VCaP (cell line): Measurements from ENCODE around the gene TTLL7.

ENCODE experiments used
- H3K27ac ChIP-seq: fragments of 450-650 bp; 2 replicates; pipeline ENCODE4 v1.5.1; 2017
- CTCF ChIP-seq: fragments of 450-650 bp; conservative IDR thresholded peaks from 2 replicates; pipeline ENCODE4 v1.5.1; 2017; ENCODE audit warnings: mild to moderate bottlenecking, moderate library complexity

Gene TTLL7

GRCh38 chr1:83900524-83900923 is 98.4 kb downstream of the TTLL7 start:
- TF ChIP-seq CTCF: no peak
- H3K27ac ChIP-seq: no peak overlapping the region

GRCh38 chr1:83897516-83897915 is 101.4 kb downstream of the TTLL7 start:
- TF ChIP-seq CTCF: no peak

DNA sequence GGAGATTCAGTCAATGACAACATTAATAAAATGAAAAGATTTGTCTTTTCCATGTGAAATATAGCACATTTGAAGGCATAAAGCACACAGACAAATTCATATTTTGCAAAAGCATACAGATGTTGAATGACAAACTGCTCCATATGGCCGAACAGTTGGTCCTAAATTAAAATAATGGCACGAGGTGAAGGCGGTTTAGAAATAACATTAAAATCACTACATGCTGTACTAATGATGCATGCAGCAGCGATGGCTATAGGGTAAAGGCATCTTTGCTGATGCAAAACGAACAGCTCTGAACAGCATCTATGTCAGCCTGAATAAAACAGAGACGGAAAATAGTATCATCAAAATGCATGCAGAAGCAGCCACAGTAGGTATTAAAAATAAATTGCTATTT is 102.6 kb downstream of the TTLL7 start:
- TF ChIP-seq CTCF: no peak
- no peak overlapping the region for H3K27ac ChIP-seq

More at GRCh38 chr1:83897516-83897915, 101.4 kb downstream of the TTLL7 start:
- no peak overlapping the region for H3K27ac ChIP-seq

DNA sequence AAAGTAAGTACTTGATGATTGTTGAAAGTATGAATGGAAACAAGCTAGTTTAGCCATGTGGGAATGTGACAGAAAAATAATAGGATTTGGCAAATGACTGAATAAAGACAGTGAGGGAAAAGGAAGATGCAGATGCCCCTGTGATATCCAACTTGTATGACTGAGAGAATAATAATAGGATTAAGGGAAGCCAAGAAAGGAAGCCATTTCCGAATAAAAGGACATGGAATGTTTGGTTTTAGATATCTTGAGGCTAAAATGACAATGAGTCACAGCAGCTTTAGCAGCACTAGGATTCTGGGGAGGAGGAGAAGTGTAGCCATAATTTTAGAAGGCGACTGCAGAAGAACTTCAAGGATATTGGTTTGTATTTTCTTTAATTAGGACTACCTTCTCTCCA is 109.2 kb downstream of the TTLL7 start:
- no peak overlapping the region for H3K27ac ChIP-seq
- no peak for TF ChIP-seq CTCF

DNA sequence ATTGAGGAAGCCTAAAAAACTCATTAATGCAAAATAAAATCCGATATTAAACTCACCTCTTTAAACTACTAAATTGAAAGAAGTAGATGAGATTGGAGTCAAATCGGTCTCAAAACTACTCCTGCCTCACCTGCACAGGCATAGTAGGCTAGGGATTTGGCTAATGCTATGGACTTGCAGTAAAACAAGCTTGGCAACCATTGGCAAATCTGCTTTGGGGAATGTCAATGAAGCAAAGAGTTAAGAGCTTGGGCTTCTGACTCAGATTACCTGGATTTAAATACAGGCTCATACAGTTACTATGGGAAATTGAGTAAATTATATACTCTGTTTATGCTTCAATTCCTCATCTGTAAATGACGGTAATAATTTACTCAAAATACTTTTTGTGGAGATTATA is 111.4 kb downstream of the TTLL7 start:
- no peak overlapping the region for H3K27ac ChIP-seq

DNA sequence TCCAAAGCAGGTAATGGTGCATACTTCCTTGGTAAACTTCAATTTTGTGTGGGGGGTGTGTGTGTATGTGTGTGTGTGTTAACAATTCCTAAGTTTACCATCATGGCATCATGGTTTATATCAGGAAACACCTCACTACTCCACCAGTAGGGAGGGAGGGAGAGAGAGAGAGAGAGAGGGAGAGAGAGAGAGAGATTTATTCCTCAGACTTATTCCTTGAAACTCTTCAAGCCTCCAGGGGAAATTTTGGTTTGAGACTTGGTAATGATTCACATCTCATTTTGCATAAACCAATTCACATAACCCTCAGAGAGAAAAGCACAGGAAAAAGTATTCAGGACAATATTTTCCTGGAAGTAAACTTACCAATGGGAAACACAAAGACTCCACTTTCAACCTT is 115.0 kb downstream of the TTLL7 start:
- H3K27ac ChIP-seq: no peak overlapping the region
- no peak for TF ChIP-seq CTCF

More for the DNA sequence above, 111.4 kb downstream of the TTLL7 start:
- no peak for TF ChIP-seq CTCF

DNA sequence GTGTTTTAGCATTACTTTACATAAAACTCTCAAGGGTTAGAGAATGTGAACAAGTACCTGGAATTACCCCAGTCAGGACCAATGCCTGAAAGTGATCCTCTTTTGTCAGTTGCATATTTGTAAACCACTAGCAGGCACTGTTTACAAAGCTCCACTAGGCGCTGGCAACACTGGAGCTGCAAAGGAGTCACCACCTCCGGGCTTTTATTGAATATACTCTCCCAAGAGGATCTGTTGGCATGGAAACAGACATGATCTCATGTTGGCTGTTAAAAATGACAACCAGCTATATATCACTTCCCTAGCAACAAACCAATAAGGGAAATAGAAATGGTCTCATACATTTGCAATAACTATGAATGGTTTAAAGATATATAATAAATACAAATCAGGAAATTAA is 116.0 kb downstream of the TTLL7 start:
- H3K27ac ChIP-seq: no peak overlapping the region
- TF ChIP-seq CTCF: peak; percentile 60

DNA sequence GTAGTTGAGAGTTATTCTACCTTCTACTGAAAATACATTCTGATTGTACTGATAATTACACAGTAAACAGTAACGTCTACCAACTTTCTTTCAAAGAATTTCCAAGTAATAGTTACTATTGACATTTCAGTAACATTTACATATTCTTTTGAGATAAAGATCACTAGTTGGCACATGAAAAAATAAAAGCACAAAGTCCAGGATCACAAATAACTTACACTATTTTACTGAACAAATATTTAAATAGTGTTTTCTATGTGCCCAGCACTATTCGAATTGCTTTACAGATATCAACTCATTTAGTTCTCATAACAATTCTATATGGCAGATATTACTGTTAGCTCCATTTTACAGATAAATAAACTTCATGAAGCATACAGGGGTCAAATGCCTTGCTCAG is 126.4 kb downstream of the TTLL7 start:
- H3K27ac ChIP-seq: no peak overlapping the region
- no peak for TF ChIP-seq CTCF
